Sigmoid colon (tissue), 4 donors: ENCODE results near the gene RAB36.

Experiments used
- EP300 ChIP-seq, 4 donors: sonication (generic); formaldehyde crosslinking; IDR thresholded peaks; one replicate each; pipeline ENCODE4 v1.6.1; 2017; ENCODE audit warnings: antibody characterized with exemption in 4 of 4
- POLR2A ChIP-seq, 2 donors: fragments of 450-650 bp; IDR thresholded peaks; one replicate each; pipeline ENCODE4 v1.6.1; 2016; ENCODE audit warnings: antibody characterized with exemption in 2 of 2, mild to moderate bottlenecking in 2 of 2, moderate library complexity in 2 of 2
- POLR2AphosphoS5 ChIP-seq, 4 donors: sonication (generic); formaldehyde crosslinking; IDR thresholded peaks; one replicate each; pipeline ENCODE4 v1.6.1; 2017; ENCODE audit warnings: antibody characterized with exemption in 4 of 4
- TF ChIP-seq, protein P1 (sequence below), 4 experiments: fragments of 450-650 bp in 3 of 4; fragments of 200-600 bp in 1 of 4; IDR thresholded peaks; one replicate each; pipeline ENCODE4 v1.5.1; 2016 to 2019; ENCODE audit warnings: antibody characterized with exemption in 4 of 4, mild to moderate bottlenecking in 3 of 4, moderate library complexity in 2 of 4

DNA sequence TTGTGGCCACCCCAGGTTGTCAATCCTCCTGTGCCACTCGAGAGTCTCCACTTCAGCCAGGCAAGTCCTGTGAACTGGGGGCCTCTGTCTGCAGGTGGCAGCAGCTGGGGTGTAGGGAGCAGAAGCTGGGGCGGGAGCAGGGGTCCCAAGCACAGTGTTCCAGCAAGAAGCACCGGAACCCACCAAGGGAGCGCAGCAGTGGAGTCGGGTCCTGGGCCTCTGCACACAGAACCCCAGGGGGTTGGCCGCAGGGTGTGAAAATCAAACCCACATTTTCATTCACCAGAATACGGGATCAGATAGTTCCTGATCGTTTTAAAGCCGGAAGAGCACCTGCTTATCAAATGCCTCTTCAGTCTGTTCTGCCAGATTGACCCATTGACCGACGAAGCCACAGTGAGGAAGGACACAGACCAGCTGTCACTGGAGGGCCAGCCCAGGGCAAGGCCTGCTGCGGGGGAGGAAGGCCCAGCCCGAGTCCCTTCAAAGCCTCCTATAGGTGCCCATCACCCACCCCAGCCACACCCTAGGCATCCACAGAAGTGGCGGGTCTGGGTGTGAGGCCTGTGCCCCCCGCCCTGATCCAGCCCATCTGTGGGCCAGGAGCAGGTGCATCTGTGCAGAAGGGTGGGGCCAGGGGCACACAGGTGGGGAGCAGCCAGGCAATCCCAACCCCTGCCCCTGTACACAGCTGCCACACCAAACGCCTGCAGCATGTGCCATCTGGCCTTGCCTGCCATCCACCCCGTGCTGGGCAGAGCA is 37.6 kb upstream of the RAB36 start:
- TF ChIP-seq POLR2AphosphoS5 (IDR thresholded peaks at IDR 0.05) (no peak), EP300 (IDR thresholded peaks at IDR 0.05) (no peak), POLR2A (IDR thresholded peaks at IDR 0.05) (no peak)
- TF ChIP-seq, protein P1, sequence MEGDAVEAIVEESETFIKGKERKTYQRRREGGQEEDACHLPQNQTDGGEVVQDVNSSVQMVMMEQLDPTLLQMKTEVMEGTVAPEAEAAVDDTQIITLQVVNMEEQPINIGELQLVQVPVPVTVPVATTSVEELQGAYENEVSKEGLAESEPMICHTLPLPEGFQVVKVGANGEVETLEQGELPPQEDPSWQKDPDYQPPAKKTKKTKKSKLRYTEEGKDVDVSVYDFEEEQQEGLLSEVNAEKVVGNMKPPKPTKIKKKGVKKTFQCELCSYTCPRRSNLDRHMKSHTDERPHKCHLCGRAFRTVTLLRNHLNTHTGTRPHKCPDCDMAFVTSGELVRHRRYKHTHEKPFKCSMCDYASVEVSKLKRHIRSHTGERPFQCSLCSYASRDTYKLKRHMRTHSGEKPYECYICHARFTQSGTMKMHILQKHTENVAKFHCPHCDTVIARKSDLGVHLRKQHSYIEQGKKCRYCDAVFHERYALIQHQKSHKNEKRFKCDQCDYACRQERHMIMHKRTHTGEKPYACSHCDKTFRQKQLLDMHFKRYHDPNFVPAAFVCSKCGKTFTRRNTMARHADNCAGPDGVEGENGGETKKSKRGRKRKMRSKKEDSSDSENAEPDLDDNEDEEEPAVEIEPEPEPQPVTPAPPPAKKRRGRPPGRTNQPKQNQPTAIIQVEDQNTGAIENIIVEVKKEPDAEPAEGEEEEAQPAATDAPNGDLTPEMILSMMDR (IDR thresholded peaks at IDR 0.05), result no peak
